HepG2 (cell line): ENCODE measurements around the gene FXYD4.

Experiments
- ADNP ChIP-seq: sonication (generic); formaldehyde crosslinking; IDR thresholded peaks from 2 replicates; pipeline ENCODE4 v1.4.0; 2020; ENCODE audit warnings: missing genetic modification reagents
- EP300 ChIP-seq, 3 experiments: sonication (generic) in 1 of 3; formaldehyde crosslinking in 1 of 3; IDR thresholded peaks; 2 replicates each; pipeline versions ENCODE4 v1.5.1 to v1.6.1; 2011 to 2020; ENCODE audit warnings: low read depth in 2 of 3, low read length in 2 of 3, borderline replicate concordance in 1 of 3, improper control_type of control experiment in 1 of 3, mild to moderate bottlenecking in 1 of 3, missing genetic modification reagents in 1 of 3, moderate library complexity in 1 of 3
- EZH2 ChIP-seq: conservative IDR thresholded peaks from 2 replicates; pipeline ENCODE4 v1.6.1; 2012; ENCODE audit warnings: mild to moderate bottlenecking, low read depth, low read length, moderate library complexity
- MZF1 ChIP-seq: sonication (generic); formaldehyde crosslinking; IDR thresholded peaks from 2 replicates; pipeline ENCODE4 v1.8.1; 2023; ENCODE audit warnings: mild to moderate bottlenecking, missing genetic modification reagents, borderline replicate concordance
- POLR2A ChIP-seq, 2 experiments: IDR thresholded peaks; 2 replicates each; pipeline ENCODE4 v1.6.1; 2011; ENCODE audit warnings: low read depth in 2 of 2, low read length in 2 of 2, mild to moderate bottlenecking in 1 of 2, moderate library complexity in 1 of 2; ENCODE audit not compliant: insufficient read depth in 1 of 2
- REPIN1 ChIP-seq: sonication (generic); formaldehyde crosslinking; IDR thresholded peaks from 2 replicates; pipeline ENCODE4 v1.8.0; 2022; ENCODE audit warnings: missing genetic modification reagents, low read depth, mild to moderate bottlenecking, borderline replicate concordance
- SOX5 ChIP-seq: IDR thresholded peaks from 2 replicates; pipeline ENCODE4 v1.6.1; 2016; ENCODE audit warnings: borderline replicate concordance
- ZBTB1 ChIP-seq: sonication (generic); formaldehyde crosslinking; IDR thresholded peaks from 2 replicates; pipeline ENCODE4 v1.4.0; 2020; ENCODE audit warnings: missing genetic modification reagents, borderline replicate concordance
- ZFX ChIP-seq: sonication (generic); formaldehyde crosslinking; IDR thresholded peaks from 2 replicates; pipeline ENCODE4 v1.4.0; 2020; ENCODE audit warnings: mild to moderate bottlenecking, low read depth, missing genetic modification reagents, moderate library complexity
- ZNF263 ChIP-seq: sonication (generic); formaldehyde crosslinking; IDR thresholded peaks from 2 replicates; pipeline ENCODE4 v1.4.0; 2020; ENCODE audit warnings: missing genetic modification reagents
- ZNF451 ChIP-seq: sonication (generic); formaldehyde crosslinking; IDR thresholded peaks from 2 replicates; pipeline ENCODE4 v1.5.0; 2020; ENCODE audit warnings: mild to moderate bottlenecking, missing genetic modification reagents
- TF ChIP-seq, protein P1 (sequence below): sonication (generic); formaldehyde crosslinking; IDR thresholded peaks from 2 replicates; pipeline ENCODE4 v1.5.0; 2020; ENCODE audit warnings: missing genetic modification reagents, mild to moderate bottlenecking, borderline replicate concordance
- TF ChIP-seq, protein P2 (sequence below): sonication (generic); formaldehyde crosslinking; IDR thresholded peaks from 2 replicates; pipeline ENCODE4 v1.4.0; 2020; ENCODE audit warnings: low read depth, mild to moderate bottlenecking, missing genetic modification reagents
- TF ChIP-seq, protein P3 (sequence below): IDR thresholded peaks from 2 replicates; pipeline ENCODE4 v1.6.1; 2016; ENCODE audit warnings: low read depth, control low read depth

DNA sequence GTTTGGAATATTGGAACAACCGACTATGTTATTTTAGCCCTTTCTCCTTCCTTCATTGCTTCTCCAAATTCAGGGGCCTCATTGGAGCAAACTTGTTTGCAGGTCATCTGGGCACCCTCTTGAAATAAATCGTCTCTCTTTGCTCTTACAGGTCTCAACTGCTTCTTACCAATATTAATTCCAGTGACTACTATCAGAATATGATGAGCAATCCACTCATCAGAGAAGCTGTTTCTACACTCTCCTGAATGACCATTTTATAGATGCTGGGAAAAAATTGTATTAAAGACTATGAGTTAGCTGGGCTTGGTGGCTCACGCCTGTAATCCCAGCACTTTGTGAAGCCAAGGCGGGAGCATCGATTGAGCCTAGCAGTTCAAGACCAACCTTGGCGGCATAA is 50.1 kb downstream of the FXYD4 start:
- TF ChIP-seq ADNP (CRISPR knock-in tag), result no peak
- TF ChIP-seq, protein P1, sequence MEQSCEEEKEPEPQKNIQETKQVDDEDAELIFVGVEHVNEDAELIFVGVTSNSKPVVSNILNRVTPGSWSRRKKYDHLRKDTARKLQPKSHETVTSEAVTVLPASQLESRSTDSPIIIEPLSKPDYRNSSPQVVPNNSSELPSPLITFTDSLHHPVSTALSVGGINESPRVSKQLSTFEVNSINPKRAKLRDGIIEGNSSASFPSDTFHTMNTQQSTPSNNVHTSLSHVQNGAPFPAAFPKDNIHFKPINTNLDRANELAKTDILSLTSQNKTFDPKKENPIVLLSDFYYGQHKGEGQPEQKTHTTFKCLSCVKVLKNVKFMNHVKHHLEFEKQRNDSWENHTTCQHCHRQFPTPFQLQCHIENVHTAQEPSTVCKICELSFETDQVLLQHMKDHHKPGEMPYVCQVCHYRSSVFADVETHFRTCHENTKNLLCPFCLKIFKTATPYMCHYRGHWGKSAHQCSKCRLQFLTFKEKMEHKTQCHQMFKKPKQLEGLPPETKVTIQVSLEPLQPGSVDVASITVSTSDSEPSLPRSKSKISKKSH (CRISPR knock-in tag), result no peak
- TF ChIP-seq, protein P2, sequence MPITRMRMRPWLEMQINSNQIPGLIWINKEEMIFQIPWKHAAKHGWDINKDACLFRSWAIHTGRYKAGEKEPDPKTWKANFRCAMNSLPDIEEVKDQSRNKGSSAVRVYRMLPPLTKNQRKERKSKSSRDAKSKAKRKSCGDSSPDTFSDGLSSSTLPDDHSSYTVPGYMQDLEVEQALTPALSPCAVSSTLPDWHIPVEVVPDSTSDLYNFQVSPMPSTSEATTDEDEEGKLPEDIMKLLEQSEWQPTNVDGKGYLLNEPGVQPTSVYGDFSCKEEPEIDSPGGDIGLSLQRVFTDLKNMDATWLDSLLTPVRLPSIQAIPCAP (CRISPR knock-in tag), result no peak
- TF ChIP-seq EP300 (IDR thresholded peaks at IDR 0.05; ENCODE audit: low read depth in 2 of 2, low read length in 2 of 2), result no peak
- no peak for TF ChIP-seq EP300 (CRISPR knock-in tag; IDR thresholded peaks at IDR 0.05; ENCODE audit: borderline replicate concordance)
- no peak for TF ChIP-seq ZNF263 (CRISPR knock-in tag)
- no peak for TF ChIP-seq MZF1 (CRISPR knock-in tag)
- no peak for TF ChIP-seq ZBTB1 (CRISPR knock-in tag)
- no peak for TF ChIP-seq ZNF451 (CRISPR knock-in tag)
- no peak for TF ChIP-seq SOX5 (CRISPR knock-in tag)
- no peak for TF ChIP-seq ZFX (CRISPR knock-in tag)
- TF ChIP-seq POLR2A (IDR thresholded peaks at IDR 0.05; ENCODE audit: insufficient read depth in 1 of 2, low read depth in 2 of 2, low read length in 2 of 2), result no peak
- no peak for TF ChIP-seq EZH2
- TF ChIP-seq, protein P3, sequence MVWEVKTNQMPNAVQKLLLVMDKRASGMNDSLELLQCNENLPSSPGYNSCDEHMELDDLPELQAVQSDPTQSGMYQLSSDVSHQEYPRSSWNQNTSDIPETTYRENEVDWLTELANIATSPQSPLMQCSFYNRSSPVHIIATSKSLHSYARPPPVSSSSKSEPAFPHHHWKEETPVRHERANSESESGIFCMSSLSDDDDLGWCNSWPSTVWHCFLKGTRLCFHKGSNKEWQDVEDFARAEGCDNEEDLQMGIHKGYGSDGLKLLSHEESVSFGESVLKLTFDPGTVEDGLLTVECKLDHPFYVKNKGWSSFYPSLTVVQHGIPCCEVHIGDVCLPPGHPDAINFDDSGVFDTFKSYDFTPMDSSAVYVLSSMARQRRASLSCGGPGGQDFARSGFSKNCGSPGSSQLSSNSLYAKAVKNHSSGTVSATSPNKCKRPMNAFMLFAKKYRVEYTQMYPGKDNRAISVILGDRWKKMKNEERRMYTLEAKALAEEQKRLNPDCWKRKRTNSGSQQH, result no peak
- TF ChIP-seq REPIN1, result no peak
